GM18499 (cell line): ENCODE measurements around the gene GRK5.
A peak's percentile ranks its signal among the peaks of the same experiment; 100 is the strongest.

ENCODE experiments used
- ATAC-seq: cut with Tn5 transposase; IDR thresholded peaks from one replicate; pipeline ENCODE4 v1.9.1; 2021; ENCODE audit warnings: moderate number of reproducible peaks; ENCODE audit not compliant: insufficient read depth, unreplicated experiment

Gene GRK5

DNA sequence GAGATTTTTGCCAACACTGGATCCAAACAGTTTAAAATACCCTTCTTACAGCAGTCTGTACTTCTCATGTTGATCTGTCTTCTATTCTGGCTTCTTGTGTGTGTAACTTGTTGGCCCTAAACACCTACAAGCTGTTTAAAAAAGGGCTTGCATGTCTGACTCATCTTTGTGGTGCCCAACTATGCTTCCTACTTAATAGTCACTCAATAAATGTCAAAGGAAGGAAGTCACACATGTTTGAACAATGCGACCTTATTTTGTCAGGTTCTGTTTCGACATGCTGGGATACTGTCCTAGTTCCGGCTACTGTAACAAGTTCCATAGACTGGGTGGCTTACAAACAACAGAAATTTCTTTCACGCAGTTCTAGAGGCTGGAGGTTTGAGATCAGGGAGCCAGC is 9.4 kb upstream of the GRK5 start:
- no peak for ATAC-seq

DNA sequence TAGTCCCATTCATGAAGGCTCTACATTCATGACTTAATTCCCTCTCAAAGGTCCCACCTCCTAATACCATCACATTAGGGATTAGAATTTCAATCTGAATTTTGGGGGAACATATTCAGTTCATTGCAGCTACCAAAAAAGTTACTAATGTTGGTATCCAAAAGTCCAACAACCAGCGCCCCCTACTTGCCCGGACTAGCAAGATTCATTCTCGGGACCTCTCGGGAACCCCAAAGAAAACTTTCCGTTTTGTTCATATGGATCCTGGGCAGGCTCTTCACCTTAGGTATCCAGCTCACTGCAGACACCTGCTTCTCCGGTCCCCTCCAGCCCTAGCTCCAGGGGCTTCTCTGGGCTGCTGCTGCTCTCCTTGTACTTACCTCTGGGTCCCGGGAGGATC is 8.9 kb upstream of the GRK5 start:
- ATAC-seq: no peak

DNA sequence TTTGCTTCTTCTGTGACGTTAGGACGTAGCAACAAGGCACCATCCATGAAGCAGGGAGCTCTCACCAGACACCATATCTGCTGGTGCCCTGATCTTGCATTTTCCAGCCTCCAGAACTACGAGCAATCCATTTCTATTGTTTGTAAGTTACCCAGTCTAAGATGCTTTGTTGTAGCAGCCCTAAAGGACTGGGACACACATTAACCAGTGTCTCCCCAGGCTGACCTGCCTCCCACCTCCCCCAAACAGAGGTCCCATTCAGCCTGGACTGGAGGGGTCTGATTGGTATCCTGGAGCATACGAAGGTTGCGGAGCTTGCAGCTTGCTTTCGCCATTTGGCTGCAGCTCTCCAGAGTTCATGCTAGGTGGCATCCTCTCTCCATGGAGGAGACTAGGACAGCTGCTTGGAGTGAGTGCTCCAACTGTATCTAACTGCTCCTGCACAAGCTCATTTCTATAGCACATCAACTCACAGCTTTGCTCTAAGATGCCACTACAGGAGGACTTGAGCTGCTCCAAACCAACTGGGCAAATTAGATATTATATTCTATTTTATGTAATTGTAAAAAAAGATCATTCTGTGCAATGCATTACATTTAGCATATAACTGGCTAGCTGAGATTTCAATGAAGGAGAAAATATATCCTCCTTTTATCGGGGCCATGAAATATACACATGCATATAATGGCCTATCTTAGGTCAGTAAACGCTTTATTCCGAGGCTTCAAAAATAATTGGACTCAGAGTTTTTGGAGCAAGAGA is 8.0 kb upstream of the GRK5 start:
- peak; percentile 78 for ATAC-seq

DNA sequence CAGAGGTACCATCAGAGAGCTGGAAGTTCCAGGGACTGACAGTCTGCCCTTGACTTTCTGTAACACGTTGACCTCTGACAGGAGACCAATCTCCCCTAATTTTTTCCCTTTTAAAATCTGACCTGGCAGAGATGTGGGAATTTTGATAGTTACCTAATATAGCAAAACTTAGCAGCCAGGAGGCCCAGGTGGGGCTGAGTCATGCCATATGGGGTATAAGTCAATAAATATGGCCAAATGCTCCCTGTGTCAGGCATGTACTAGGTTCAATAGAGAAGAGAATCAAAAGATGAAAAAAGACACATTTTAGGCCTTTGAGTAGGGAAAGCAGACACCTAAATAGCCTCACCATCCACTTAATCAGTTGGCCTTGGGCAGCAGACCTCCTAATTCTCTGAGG is 6.1 kb upstream of the GRK5 start:
- ATAC-seq: no peak

DNA sequence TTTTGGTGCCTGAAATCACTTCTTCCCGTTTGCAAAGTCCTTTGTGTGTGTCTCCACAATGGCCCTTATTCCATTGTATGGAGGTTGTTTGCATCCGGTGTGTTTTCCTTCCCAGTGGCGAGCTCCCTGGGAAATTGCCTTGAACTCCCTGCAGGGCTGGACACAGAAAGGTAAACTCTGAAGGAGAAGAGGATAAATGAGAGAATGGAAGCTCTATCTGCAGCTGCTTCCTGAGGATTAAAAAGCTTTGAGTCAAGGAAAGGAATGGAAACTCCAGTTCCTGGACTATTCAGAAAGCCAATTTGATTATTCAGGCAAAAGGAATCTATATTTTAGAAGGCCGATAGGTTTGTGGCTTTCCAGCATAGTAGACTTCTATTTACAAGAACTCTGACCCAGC is 4.4 kb upstream of the GRK5 start:
- ATAC-seq: no peak

DNA sequence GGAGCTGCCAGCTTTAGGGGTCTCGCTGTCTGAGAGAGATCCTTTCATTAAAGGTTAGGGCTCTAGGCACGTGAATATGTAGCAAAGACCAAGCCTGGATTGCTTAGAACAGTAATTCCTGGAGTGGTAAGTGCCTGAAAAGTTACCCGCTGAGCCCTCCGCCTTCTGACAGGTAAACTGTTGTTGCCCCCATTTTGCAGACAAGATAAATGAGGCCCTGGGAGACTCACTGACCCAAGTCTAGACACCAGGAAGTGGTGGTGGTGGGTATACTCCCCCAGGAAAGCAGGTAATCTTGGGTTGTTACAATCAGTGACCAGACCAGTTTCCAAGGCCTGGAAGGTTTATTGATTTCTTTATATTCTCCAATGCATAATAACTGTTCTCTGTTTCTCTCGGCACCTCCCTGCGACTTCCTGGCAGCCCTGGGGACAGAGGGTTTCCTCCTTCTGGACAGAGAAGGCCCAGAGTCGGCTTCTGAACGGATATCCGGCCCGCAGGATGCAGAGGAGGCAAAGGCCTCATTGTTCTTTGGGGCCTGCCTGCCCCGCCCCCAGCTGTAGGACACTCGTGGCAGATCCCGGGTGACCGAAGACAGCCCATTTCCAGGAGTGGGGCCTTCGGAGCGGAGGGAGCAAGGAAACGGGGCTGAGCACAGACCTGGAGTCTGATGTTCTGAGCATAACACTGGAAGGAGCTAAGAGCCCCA is 1.3 kb upstream of the GRK5 start:
- ATAC-seq: no peak

DNA sequence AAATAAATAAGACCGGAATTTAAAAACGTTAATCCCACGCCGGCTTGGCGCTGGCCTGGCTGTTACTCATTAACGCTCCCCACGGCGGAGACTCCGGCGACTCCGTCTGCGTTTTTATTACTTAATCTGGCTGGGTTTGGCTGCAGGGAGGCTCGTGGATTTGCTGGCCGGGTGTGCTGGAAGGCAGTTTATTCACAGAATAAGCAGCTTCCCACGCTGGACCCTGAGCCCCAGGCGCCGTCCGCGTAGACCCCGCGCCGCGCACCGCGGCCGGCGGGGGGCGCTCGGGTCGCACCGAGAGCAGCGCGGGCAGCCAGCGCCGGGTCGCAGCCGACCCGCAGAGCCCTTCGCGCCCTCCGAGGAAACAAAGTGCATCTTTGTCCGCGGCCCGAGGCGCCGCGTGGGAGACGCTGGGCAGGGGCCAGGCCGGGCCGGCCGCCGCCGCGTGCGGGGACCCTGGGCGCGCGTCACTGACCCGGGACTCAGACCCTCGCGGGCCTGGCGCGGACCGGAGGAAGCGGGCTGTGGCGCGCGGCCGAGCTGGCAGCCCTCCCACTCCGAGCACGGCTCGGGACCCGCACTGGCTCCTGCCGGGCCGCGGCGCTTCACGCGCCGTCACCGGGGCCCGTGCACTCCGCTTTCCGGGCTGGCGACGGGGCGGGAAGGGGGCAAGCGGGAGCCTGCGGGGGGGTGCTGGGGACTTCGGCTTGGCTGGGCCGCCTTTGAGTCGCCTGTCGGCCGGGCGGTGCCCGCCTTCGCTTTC is 587 bp upstream of the GRK5 start:
- peak; percentile 35 for ATAC-seq

DNA sequence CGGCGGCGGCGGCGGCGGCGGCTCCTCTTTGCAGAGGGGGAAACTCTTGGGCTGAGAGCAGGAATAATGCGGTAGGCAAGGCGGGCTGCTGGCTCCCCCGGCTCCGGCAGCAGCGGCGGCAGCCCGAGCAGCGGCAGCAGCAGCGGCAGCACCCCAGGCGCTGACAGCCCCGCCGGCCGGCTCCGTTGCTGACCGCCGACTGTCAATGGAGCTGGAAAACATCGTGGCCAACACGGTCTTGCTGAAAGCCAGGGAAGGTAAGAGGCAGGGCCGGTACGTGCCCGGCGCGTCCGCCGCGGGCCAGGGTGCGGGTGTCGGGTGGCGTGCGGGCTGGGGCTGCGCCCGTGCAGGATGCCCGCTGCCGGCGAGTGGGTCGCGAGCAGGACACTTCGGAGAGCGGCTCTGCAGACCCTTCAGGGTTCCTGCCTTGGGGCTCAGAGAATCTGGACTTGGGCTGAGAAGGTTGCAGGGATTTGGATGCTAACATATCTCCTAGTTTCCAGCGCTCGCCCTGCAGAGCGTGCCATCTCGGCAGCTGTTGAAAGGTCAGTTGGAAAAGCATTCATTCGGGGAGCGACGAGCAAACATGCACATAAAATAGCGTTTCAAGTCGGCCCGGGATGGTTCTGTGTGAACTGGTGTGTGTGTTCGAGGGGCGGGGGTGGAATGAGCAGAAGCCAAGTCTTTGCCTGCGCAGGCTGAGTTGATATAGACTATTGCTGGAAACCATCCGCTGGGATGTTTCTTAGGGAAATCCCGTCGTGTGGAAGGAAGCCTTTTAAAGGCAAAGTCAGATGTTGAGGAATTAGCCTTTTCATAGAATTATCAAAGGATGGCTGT is 562 bp downstream of the GRK5 start:
- no peak for ATAC-seq

DNA sequence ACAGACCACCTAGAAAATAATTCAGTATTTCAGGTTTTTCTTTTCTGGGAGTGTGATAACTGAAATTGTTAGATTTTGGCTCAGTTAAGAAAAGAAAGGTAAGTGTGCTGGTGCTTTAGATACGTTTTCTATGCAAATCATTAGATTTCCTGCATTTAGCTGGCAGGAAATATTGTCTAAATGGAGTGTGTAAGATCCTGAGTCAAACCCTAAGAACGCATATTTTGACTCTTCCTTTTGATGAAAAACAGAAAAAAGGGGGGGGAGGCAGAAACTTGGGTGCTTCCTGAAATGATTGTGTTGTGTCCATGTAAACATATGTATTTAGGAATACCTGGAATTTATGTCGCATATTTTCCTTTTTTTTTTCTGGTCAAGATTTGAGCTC is 1.2 kb downstream of the GRK5 start:
- ATAC-seq: no peak

DNA sequence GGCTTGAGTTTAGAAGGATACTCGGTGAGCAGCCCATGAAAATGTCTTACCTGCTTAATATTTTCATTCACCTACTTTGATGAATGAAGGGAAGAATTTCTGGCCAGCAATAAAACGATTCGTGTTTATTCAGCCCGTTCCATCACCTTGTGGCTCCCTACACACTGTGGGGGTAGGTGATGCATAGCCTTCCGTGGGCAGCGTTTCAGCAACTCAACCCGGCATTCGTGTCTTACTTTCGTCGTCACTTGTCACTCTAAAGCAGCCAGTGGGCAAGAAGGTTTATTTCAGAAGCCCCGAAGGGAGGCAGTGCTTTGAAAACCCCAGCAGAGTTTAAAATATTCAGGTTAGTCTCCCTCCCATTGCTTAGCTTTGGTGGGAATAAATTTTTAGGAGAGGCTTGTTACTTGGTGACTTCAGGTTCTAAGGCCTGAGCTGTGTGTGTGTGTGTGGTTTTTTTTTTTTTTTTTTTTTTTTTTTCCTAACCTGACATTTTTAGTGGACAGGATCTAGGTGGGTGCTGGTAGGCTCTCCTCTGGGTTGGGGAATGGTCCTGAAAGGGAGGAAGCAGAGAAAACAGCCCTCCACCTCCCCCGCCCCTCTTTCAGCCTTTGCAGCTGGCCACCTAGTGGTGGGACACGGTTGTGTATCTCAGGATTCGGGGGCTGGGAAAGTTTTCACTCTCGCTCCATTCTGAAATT is 1.8 kb downstream of the GRK5 start:
- ATAC-seq: no peak

DNA sequence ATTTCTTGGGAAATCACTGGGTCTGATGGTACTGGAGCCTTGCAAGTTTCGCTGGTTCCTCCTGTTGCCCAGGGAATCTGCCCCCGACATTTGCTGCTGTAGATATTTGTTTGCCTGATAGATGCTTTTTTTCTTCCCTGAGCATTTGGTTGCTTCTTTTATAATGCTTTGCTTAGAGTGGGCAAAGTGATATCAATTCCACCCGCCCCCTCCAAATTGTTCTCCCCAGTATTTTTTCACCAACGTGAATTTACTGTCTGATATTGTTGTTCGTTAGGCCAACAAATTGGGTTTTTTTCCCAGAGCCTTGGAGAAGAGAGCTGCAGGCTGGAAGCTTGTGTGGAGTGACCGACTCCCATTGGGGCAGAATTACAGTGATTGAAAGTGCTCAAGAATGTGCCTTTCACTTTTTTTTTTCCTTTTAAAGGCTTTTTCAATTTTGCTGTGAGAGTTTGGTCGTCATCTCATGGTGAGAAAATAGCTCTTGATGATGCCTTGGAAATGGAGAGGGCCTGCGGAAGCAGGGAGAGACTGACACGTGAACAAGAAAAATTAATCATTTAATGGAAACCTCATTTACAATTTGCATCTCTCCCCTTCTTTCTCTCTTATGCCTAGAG is 2.5 kb downstream of the GRK5 start:
- ATAC-seq: no peak

DNA sequence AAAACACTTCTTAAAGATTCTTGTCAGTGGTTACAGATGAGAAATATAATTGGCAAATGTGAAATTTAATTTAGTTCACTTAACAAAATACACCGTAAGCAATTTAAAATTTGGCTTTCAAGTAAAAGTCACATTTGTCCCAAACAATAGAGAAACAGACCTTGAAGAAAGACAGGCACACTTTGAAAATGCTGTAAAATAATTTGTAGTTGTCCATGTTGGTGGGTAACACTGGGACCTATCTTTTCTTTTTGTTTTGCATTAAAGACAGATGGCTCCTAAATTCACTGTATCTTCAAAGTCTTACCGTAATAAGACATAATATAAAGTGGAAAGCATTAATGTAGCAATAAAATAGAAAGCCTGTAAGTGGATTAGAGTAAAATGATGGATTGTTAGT is 3.3 kb downstream of the GRK5 start:
- no peak for ATAC-seq

DNA sequence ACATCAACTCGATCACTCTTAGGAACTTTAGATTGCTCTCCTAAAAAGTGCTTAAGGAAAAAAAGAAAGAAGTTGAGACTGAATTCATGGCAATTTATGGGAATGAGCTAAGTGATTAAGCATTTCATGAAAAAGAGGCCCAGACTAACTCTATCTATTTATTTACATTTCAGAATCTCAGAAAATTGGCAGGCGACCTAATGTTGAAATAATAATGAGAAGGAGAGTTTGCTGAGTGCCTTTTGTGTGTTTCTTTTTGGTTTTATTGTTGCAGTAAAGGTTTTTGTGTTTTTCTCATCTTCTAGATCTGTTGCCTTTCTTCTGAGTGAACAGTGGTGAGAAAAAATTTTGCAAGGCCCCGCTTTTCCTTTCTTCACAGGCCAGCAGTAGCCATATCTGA is 3.8 kb downstream of the GRK5 start:
- ATAC-seq: no peak

DNA sequence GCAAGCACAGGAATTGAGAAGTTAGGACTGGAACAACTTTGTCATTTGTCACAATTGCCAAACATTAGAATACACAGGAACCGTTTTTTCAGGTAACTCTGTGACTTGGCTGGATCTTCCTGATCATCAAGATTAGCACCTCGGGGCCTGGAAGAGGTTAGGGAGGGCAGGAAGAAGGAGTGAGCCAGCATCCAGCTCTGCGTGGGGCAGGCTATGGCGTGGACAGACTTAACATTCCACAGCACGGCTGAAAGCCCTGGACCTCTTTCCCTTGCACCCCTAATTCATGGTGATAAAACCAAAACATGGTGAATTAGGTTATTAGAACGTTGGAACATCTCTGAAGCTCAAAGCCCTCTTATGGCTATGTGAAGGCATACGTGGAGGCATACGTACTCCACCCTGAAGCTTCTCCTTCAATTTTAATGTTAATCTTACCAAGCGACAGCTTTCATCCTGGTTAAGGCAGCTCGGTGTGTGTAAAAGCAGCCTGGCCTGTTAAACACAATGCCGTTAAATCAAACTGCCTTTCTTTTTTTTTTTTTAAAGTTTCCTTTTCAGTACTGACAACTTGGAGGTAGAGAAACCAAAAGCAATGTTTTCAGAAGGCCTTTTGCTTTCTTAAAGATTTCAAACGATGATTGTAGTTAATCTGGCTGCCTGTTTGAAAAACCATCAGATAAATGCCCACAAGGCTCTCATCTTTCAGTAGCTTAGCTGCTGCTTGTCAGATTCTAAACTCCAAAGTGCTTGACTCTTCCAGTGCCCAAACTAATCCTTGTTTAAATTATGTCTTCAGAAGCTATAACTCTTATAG is 4.5 kb downstream of the GRK5 start:
- no peak for ATAC-seq

DNA sequence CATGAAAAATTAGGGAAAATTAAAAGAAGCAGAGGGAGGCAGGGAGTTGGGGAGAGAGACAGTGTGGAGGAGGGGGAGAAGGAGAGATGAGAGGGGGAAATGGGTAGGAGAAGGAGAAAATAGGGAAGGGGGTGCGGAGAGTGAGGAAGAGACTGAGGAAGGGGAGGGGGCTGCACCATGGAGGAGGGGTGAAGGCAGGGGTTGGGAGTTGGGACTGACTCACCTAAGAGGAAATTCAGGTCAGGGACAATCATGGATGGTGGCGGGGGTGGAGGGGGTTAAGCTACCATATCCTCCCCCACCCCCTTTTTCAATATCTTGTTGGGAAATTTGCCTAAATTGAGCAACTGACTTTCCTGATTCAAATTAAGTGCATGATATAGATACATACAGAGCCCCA is 8.0 kb downstream of the GRK5 start:
- no peak for ATAC-seq

DNA sequence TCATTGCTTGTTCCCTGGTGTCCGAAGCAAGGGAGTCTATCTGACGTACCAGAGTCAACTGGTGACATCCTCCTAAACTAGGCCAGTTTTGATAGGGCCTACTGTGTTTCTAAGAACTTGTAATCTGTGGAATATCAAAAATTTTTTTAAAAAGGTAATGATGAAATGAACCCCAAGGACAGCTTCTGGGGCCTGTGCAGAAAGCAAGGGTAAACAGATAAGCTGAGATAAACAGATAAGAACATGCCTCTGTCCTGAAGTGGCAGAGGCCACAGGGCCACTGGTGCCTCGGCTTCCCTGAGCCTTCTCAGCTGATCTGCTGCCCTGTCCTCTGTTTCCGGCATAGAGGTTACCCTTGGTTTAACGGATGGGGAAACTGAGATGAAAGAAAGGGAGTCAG is 8.8 kb downstream of the GRK5 start:
- ATAC-seq: no peak

DNA sequence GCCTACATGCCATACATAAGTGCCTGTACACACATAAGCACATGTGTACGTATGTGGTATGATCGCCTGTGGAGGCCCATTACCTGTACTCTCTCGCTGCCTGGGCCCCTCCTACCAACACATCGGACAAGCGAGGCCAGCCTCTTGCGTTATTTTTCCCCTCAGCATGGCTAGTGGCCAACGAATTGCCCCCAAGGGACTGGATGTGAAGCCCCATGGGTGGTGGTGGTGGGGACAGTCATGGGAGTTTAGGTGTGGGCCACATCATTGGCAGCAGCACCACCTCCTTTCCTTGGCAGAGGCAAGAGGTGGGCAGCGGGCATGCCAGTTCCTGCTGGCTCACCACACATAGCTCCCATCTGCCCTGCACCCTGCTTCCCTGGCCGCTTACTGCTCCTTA is 10.0 kb downstream of the GRK5 start:
- no peak for ATAC-seq

DNA sequence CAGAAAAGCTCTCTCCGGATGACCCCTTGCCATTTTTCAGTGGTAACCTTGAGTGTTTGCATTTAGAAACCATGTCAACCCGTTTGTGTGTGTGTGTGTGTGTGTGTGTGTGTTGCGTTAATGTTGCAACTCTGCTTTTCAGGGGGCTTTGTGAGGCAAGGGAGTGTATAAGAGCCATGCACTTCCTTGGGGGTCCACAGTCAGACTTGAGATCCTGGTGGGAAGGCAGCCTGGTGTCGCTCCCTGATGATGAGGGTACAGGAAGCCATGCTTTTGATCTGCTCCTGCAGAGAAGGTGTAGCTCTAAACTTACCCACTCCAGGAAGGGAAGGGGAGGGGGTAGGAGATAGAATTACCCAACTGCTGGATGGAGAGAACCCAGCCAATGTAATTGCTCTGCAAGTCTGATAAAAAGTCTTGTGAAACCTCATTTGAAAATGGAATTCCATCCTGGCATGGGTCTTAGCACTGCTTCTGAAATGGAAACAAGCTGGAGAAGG is 10.7 kb downstream of the GRK5 start:
- no peak for ATAC-seq

DNA sequence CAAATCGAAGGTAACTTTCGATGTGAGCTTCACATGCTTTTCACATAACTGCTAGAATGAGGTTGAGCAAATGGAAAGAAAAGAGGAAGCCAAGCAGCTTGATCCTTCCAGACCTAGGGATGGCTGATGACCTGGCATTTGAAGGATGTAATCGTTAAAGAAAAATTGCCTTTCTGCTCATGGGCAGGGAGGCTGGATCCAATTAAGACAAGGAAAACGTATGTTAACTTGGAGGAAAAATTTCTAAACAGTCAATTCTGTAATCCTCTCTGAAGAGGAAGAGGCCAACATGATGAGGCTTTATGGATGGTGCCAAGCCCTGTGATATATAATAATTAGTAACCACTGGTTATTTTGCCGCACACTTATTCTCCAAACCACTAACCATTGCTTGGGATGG is 12.5 kb downstream of the GRK5 start:
- no peak for ATAC-seq
